H1 (cell line): Measurements from ENCODE around the gene BBS5.

Experiments used
- CHD2 ChIP-seq: IDR thresholded peaks from 2 replicates; pipeline ENCODE4 v1.6.1; 2012; ENCODE audit warnings: low read length, improper control_type of control experiment
- RAD21 ChIP-seq, 2 experiments: IDR thresholded peaks in 1 of 2; conservative IDR thresholded peaks in 1 of 2; 2 replicates each; pipeline ENCODE4 v1.6.1; 2011; ENCODE audit warnings: low read depth in 2 of 2, low read length in 2 of 2, improper control_type of control experiment in 1 of 2, inconsistent platforms in 1 of 2, mild to moderate bottlenecking in 1 of 2, moderate library complexity in 1 of 2
- TBP ChIP-seq: IDR thresholded peaks from 2 replicates; pipeline ENCODE4 v1.6.1; 2011; ENCODE audit warnings: low read depth, low read length, improper control_type of control experiment
- TF ChIP-seq, protein P1 (sequence below), 3 experiments: IDR thresholded peaks; 1 replicate in 2 of 3; 2 replicates in 1 of 3; pipeline versions ENCODE4 v1.5.1 to v1.6.1; 2011; ENCODE audit warnings: low read length in 3 of 3, mild to moderate bottlenecking in 3 of 3, inconsistent platforms in 2 of 3, low read depth in 1 of 3, moderate library complexity in 1 of 3; ENCODE audit not compliant: insufficient read depth in 1 of 3; ENCODE audit errors: control extremely low read depth in 1 of 3

GRCh38 chr2:169523681-169524080 lies 44.4 kb downstream of the BBS5 start:
- TF ChIP-seq TBP (no peak), RAD21 (IDR thresholded peaks at IDR 0.05 in 1 of 2, conservative IDR thresholded peaks at IDR 0.05 in 1 of 2; ENCODE audit: low read depth in 2 of 2, low read length in 2 of 2) (no peak), CHD2 (no peak)
- TF ChIP-seq, protein P1, sequence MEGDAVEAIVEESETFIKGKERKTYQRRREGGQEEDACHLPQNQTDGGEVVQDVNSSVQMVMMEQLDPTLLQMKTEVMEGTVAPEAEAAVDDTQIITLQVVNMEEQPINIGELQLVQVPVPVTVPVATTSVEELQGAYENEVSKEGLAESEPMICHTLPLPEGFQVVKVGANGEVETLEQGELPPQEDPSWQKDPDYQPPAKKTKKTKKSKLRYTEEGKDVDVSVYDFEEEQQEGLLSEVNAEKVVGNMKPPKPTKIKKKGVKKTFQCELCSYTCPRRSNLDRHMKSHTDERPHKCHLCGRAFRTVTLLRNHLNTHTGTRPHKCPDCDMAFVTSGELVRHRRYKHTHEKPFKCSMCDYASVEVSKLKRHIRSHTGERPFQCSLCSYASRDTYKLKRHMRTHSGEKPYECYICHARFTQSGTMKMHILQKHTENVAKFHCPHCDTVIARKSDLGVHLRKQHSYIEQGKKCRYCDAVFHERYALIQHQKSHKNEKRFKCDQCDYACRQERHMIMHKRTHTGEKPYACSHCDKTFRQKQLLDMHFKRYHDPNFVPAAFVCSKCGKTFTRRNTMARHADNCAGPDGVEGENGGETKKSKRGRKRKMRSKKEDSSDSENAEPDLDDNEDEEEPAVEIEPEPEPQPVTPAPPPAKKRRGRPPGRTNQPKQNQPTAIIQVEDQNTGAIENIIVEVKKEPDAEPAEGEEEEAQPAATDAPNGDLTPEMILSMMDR (IDR thresholded peaks at IDR 0.05; ENCODE audit: control extremely low read depth in 1 of 3, insufficient read depth in 1 of 3, low read depth in 1 of 3, low read length in 3 of 3): no peak
